DOHH2 (cell line): ENCODE results near the gene ITK.

Source experiments
- H3F3A ChIP-seq: fragments of 200-600 bp; sonication (generic), shearing (Covaris generic); 2 replicates; pipeline ENCODE4 v1.6.0; 2016; ENCODE audit warnings: antibody characterized with exemption, mild to moderate bottlenecking; ENCODE audit not compliant: control insufficient read depth, insufficient read depth
- H3K27ac ChIP-seq: fragments of 200-600 bp; sonication (generic); 2 replicates; pipeline ENCODE4 v1.5.1; 2014; ENCODE audit warnings: low read depth, mild to moderate bottlenecking, low read length, moderate library complexity
- H3K27me3 ChIP-seq: fragments of 200-600 bp; sonication (generic); 2 replicates; pipeline ENCODE4 v1.6.1; 2014; ENCODE audit warnings: mild to moderate bottlenecking, low read length, mixed read lengths; ENCODE audit not compliant: control insufficient read depth
- H3K36me3 ChIP-seq: fragments of 200-600 bp; sonication (generic); 2 replicates; pipeline ENCODE4 v1.6.1; 2014; ENCODE audit warnings: mild to moderate bottlenecking, low read length, moderate library complexity, mixed read lengths; ENCODE audit not compliant: control insufficient read depth
- H3K4me1 ChIP-seq: fragments of 200-600 bp; sonication (generic); 2 replicates; pipeline ENCODE4 v1.6.1; 2014; ENCODE audit warnings: mild to moderate bottlenecking, low read length, mixed read lengths; ENCODE audit not compliant: control insufficient read depth
- H3K4me2 ChIP-seq: fragments of 200-600 bp; sonication (generic); 2 replicates; pipeline ENCODE4 v1.6.0; 2014; ENCODE audit warnings: mild to moderate bottlenecking, low read length, moderate library complexity
- H3K4me3 ChIP-seq: fragments of 200-600 bp; sonication (generic); 2 replicates; pipeline ENCODE4 v1.5.1; 2014; ENCODE audit warnings: mild to moderate bottlenecking, low read length, mixed read lengths
- H3K79me2 ChIP-seq: fragments of 200-600 bp; sonication (generic); 2 replicates; pipeline ENCODE4 v1.6.1; 2014; ENCODE audit warnings: mild to moderate bottlenecking, low read length, mixed read lengths; ENCODE audit not compliant: control insufficient read depth
- H3K9me2 ChIP-seq: fragments of 200-600 bp; sonication (generic); replicated peaks from 2 replicates; pipeline ENCODE4 v1.6.1; 2014; ENCODE audit warnings: mild to moderate bottlenecking, low read length, mixed read lengths; ENCODE audit not compliant: control insufficient read depth
- H3K9me3 ChIP-seq: fragments of 200-600 bp; sonication (generic); 2 replicates; pipeline ENCODE4 v1.6.1; 2014; ENCODE audit warnings: antibody characterized with exemption, low read length, mixed read lengths; ENCODE audit not compliant: control insufficient read depth, insufficient read depth
- H4K20me1 ChIP-seq: fragments of 200-600 bp; sonication (generic); 2 replicates; pipeline ENCODE4 v1.6.0; 2014; ENCODE audit warnings: low read depth, mild to moderate bottlenecking, antibody characterized with exemption, low read length, moderate library complexity; ENCODE audit not compliant: control insufficient read depth, insufficient read depth
- EZH2phosphoT487 ChIP-seq: fragments of 200-600 bp; sonication (generic); IDR thresholded peaks from 2 replicates; pipeline ENCODE4 v1.6.1; 2017; ENCODE audit warnings: borderline replicate concordance, mild to moderate bottlenecking, antibody characterized with exemption, low read length, moderate library complexity, mixed read lengths
- TF ChIP-seq, protein P1 (sequence below): fragments of 200-600 bp; sonication (generic); IDR thresholded peaks from one replicate; pipeline ENCODE4 v1.5.1; 2014; ENCODE audit warnings: antibody characterized with exemption, mild to moderate bottlenecking, low read depth, low read length; ENCODE audit not compliant: poor library complexity, severe bottlenecking

ITK gene

GRCh38 chr5:157248821-157249470, 68.3 kb downstream of the ITK start:
- no peaks in the 10 kb centered on the region for H3K9me3 ChIP-seq
- H3K4me3 ChIP-seq: no peak overlapping the region
- no peak for TF ChIP-seq EZH2phosphoT487
- TF ChIP-seq, protein P1, sequence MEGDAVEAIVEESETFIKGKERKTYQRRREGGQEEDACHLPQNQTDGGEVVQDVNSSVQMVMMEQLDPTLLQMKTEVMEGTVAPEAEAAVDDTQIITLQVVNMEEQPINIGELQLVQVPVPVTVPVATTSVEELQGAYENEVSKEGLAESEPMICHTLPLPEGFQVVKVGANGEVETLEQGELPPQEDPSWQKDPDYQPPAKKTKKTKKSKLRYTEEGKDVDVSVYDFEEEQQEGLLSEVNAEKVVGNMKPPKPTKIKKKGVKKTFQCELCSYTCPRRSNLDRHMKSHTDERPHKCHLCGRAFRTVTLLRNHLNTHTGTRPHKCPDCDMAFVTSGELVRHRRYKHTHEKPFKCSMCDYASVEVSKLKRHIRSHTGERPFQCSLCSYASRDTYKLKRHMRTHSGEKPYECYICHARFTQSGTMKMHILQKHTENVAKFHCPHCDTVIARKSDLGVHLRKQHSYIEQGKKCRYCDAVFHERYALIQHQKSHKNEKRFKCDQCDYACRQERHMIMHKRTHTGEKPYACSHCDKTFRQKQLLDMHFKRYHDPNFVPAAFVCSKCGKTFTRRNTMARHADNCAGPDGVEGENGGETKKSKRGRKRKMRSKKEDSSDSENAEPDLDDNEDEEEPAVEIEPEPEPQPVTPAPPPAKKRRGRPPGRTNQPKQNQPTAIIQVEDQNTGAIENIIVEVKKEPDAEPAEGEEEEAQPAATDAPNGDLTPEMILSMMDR: no peak
- no peaks in the 10 kb centered on the region for H3F3A ChIP-seq
- H3K27me3 ChIP-seq: no peaks in the 10 kb centered on the region
- no peak overlapping the region for H3K27ac ChIP-seq
- peaks cover 13% of the 10 kb centered on the region for H3K4me1 ChIP-seq
- H3K4me2 ChIP-seq: no peak overlapping the region
- H3K9me2 ChIP-seq: no peaks in the 10 kb centered on the region
- H4K20me1 ChIP-seq: no peaks in the 10 kb centered on the region
- no peaks in the 10 kb centered on the region for H3K79me2 ChIP-seq
- no peaks in the 10 kb centered on the region for H3K36me3 ChIP-seq

- Histone ChIP-seq H3K79me2 (no peaks in the 10 kb centered on the region), H3K9me3 (no peaks in the 10 kb centered on the region), H3F3A (no peaks in the 10 kb centered on the region), H3K4me1 (peaks cover 13% of the 10 kb centered on the region), H3K4me2 (peak overlapping the region; percentile 58), H3K4me3 (peak overlapping the region; percentile 37), H4K20me1 (no peaks in the 10 kb centered on the region), H3K27ac (peak overlapping the region; percentile 13; the same call in 1 of the 2 replicates), H3K27me3 (no peaks in the 10 kb centered on the region), H3K36me3 (no peaks in the 10 kb centered on the region), H3K9me2 (no peaks in the 10 kb centered on the region)
- TF ChIP-seq, protein P1: no peak
- no peak for TF ChIP-seq EZH2phosphoT487
Observed at GRCh38 chr5:157252711-157253465, 72.2 kb downstream of the ITK start.

- H3K9me2 ChIP-seq: no peaks in the 10 kb centered on the region
- no peaks in the 10 kb centered on the region for H4K20me1 ChIP-seq
- H3K27ac ChIP-seq: no peak overlapping the region
- TF ChIP-seq, protein P1: peak; percentile 97
- TF ChIP-seq EZH2phosphoT487: no peak
- H3K4me1 ChIP-seq: peaks cover 13% of the 10 kb centered on the region
- H3K36me3 ChIP-seq: no peaks in the 10 kb centered on the region
- no peaks in the 10 kb centered on the region for H3K79me2 ChIP-seq
- H3K4me3 ChIP-seq: peak overlapping the region; percentile 37
- H3K27me3 ChIP-seq: no peaks in the 10 kb centered on the region
- H3K4me2 ChIP-seq: peak overlapping the region; percentile 58
- H3K9me3 ChIP-seq: no peaks in the 10 kb centered on the region
- no peaks in the 10 kb centered on the region for H3F3A ChIP-seq
Observed at GRCh38 chr5:157253547-157253946, 72.9 kb downstream of the ITK start.
